A549 (cell line): ENCODE results near the gene DRAXIN.

Experiments
- BHLHE40 ChIP-seq: IDR thresholded peaks from 2 replicates; pipeline ENCODE4 v1.6.1; 2012; ENCODE audit warnings: low read depth, low read length, inconsistent platforms
- ESRRA ChIP-seq: fragments of 150-350 bp; IDR thresholded peaks from 2 replicates; pipeline ENCODE4 v1.6.1; 2014; ENCODE audit warnings: mild to moderate bottlenecking, low read length, borderline replicate concordance
- HDAC2 ChIP-seq: fragments of 200-600 bp; sonication (generic); IDR thresholded peaks from 2 replicates; pipeline ENCODE4 v1.6.1; 2016
- MAX ChIP-seq: IDR thresholded peaks from 2 replicates; pipeline ENCODE4 v1.6.1; 2012
- MYC ChIP-seq: IDR thresholded peaks from 2 replicates; pipeline ENCODE4 v1.6.1; 2012; ENCODE audit warnings: mild to moderate bottlenecking, inconsistent platforms, low read length, improper control_type of control experiment, borderline replicate concordance
- POLR2A ChIP-seq: IDR thresholded peaks from 2 replicates; pipeline ENCODE4 v1.6.1; 2012; ENCODE audit warnings: mild to moderate bottlenecking, low read length
- RFX5 ChIP-seq: fragments of 450-650 bp; IDR thresholded peaks from 2 replicates; pipeline ENCODE4 v1.7.1; 2014; ENCODE audit warnings: antibody characterized with exemption, mild to moderate bottlenecking, moderate library complexity
- TF ChIP-seq, protein P1 (sequence below): fragments of >200 bp; sonication (Bioruptor Twin); formaldehyde crosslinking; IDR thresholded peaks from 3 replicates; pipeline ENCODE4 v1.5.1; 2016
- TF ChIP-seq, protein P2 (sequence below): IDR thresholded peaks from 2 replicates; pipeline ENCODE4 v1.6.1; 2012

GRCh38 chr1:11719313-11720032 lies 28.0 kb downstream of the DRAXIN start:
- TF ChIP-seq HDAC2 (no peak), BHLHE40 (no peak), MYC (no peak), ESRRA (no peak), RFX5 (no peak), MAX (peak; percentile 69), POLR2A (no peak)
- TF ChIP-seq, protein P1, sequence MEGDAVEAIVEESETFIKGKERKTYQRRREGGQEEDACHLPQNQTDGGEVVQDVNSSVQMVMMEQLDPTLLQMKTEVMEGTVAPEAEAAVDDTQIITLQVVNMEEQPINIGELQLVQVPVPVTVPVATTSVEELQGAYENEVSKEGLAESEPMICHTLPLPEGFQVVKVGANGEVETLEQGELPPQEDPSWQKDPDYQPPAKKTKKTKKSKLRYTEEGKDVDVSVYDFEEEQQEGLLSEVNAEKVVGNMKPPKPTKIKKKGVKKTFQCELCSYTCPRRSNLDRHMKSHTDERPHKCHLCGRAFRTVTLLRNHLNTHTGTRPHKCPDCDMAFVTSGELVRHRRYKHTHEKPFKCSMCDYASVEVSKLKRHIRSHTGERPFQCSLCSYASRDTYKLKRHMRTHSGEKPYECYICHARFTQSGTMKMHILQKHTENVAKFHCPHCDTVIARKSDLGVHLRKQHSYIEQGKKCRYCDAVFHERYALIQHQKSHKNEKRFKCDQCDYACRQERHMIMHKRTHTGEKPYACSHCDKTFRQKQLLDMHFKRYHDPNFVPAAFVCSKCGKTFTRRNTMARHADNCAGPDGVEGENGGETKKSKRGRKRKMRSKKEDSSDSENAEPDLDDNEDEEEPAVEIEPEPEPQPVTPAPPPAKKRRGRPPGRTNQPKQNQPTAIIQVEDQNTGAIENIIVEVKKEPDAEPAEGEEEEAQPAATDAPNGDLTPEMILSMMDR, result peak; percentile 77
- TF ChIP-seq, protein P2, sequence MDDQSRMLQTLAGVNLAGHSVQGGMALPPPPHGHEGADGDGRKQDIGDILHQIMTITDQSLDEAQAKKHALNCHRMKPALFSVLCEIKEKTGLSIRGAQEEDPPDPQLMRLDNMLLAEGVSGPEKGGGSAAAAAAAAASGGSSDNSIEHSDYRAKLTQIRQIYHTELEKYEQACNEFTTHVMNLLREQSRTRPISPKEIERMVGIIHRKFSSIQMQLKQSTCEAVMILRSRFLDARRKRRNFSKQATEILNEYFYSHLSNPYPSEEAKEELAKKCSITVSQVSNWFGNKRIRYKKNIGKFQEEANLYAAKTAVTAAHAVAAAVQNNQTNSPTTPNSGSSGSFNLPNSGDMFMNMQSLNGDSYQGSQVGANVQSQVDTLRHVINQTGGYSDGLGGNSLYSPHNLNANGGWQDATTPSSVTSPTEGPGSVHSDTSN, result no peak
